HepG2 (cell line): ENCODE results near the gene SIGLEC9. TPM values are rescaled to one million over a fixed set of nuclear protein-coding genes. Genes with fewer than 3 reads are reported as not detected.
"Not testable (repeated sequence)": the region's sequence is repeated elsewhere in the genome, so short reads cannot be mapped to it uniquely, and the experiment has no call there.

Experiments used
- ATAC-seq: fragments of 200-7000 bp; cut with Tn5 transposase; 3 replicates; pipeline ENCODE4 v1.9.1; 2020; ENCODE audit warnings: mild to moderate bottlenecking, moderate library complexity
- BruUV-seq: library from RNA; stranded (reverse); fragments of 400-500 nt; replicated peaks from 2 replicates; lab custom pipeline; 2021; lab: Mats Ljungman, UMichigan
- CTCF ChIA-PET: fragments of 300-600 bp; formaldehyde crosslinking; extraction: SDS; loops from one replicate; lab custom pipeline; 2021; ENCODE audit warnings: low total read pairs, inconsistent platforms, low intra/inter-chr PET ratio; lab: Yijun Ruan, JAX
- POLR2A ChIA-PET: fragments of 350-600 bp; sonication (Branson Sonifier 250); formaldehyde crosslinking; loops from one replicate; lab custom pipeline; 2020; ENCODE audit warnings: antibody characterized with exemption, inconsistent platforms; lab: Yijun Ruan, JAX
- DNase-seq: peaks from one replicate; pipeline ENCODE4 v3.0.0-alpha.2; 2015; ENCODE audit warnings: low spot score
- FAIRE-seq: peaks from 3 replicates; lab custom pipeline; 2011; peaks lifted over from hg19 to GRCh38; lab: Jason Lieb, UNC
- H2AFZ ChIP-seq: one replicate; pipeline ENCODE4 v1.6.1; 2011; ENCODE audit warnings: low read length, inconsistent platforms
- H3K27ac ChIP-seq: fragments of 300-600 bp; 3 replicates; pipeline ENCODE4 v1.8.0; 2011; ENCODE audit warnings: mixed run types, mild to moderate bottlenecking, mixed read lengths, low read length, inconsistent platforms; ENCODE audit not compliant: insufficient read depth; ENCODE audit errors: extremely low read length
- H3K27me3 ChIP-seq, 2 experiments: fragments of 200-600 bp in 1 of 2; 2 replicates in 1 of 2; 3 replicates in 1 of 2; pipeline versions ENCODE4 v1.6.0 to v1.8.0; 2011; ENCODE audit warnings: low read length in 2 of 2, mild to moderate bottlenecking in 2 of 2, moderate library complexity in 2 of 2, inconsistent platforms in 1 of 2; ENCODE audit not compliant: insufficient read depth in 2 of 2, control insufficient read depth in 1 of 2
- H3K36me3 ChIP-seq, 2 experiments: fragments of 200-600 bp in 1 of 2; replicated peaks in 1 of 2; 2 replicates in 1 of 2; 3 replicates in 1 of 2; pipeline versions ENCODE4 v1.5.1 to v1.8.0; 2011; ENCODE audit warnings: low read length in 2 of 2, inconsistent platforms in 1 of 2; ENCODE audit not compliant: insufficient read depth in 2 of 2, control insufficient read depth in 1 of 2
- H3K4me1 ChIP-seq: 2 replicates; pipeline ENCODE4 v1.5.1; 2012; ENCODE audit warnings: low read length, inconsistent platforms; ENCODE audit not compliant: insufficient read depth
- H3K4me2 ChIP-seq: 2 replicates; pipeline ENCODE4 v1.6.0; 2011; ENCODE audit warnings: low read depth, low read length, inconsistent platforms
- H3K4me3 ChIP-seq, 3 experiments: fragments of 200-600 bp in 1 of 3; sonication (generic), shearing (Covaris generic) in 1 of 3; replicated peaks in 1 of 3; 2 replicates each; pipeline ENCODE4 v1.5.1; 2011 to 2016; ENCODE audit warnings: low read length in 3 of 3, inconsistent platforms in 2 of 3, low read depth in 2 of 3, mild to moderate bottlenecking in 2 of 3, control low read depth in 1 of 3, mixed read lengths in 1 of 3; ENCODE audit not compliant: insufficient read depth in 1 of 3
- H3K79me2 ChIP-seq: one replicate; pipeline ENCODE4 v1.6.1; 2011; ENCODE audit warnings: low read length, inconsistent platforms; ENCODE audit not compliant: insufficient read depth
- H3K9ac ChIP-seq: 2 replicates; pipeline ENCODE4 v1.6.0; 2011; ENCODE audit warnings: mild to moderate bottlenecking, low read depth, low read length, inconsistent platforms; ENCODE audit not compliant: insufficient read depth
- H3K9me3 ChIP-seq: 2 replicates; pipeline ENCODE4 v1.5.1; 2012; ENCODE audit warnings: mild to moderate bottlenecking, low read length
- H4K20me1 ChIP-seq: 2 replicates; pipeline ENCODE4 v1.6.0; 2011; ENCODE audit warnings: inconsistent platforms, mild to moderate bottlenecking, low read length, moderate library complexity; ENCODE audit not compliant: insufficient read depth
- BRCA1 ChIP-seq: sonication (generic); formaldehyde crosslinking; IDR thresholded peaks from 2 replicates; pipeline ENCODE4 v1.4.0; 2020; ENCODE audit warnings: missing genetic modification reagents
- EED ChIP-seq: sonication (generic); formaldehyde crosslinking; IDR thresholded peaks from 2 replicates; pipeline ENCODE4 v1.5.0; 2020; ENCODE audit warnings: mild to moderate bottlenecking, missing genetic modification reagents
- PHF20 ChIP-seq: sonication (generic); formaldehyde crosslinking; IDR thresholded peaks from 2 replicates; pipeline ENCODE4 v1.5.0; 2020; ENCODE audit warnings: mild to moderate bottlenecking, missing genetic modification reagents
- SIX1 ChIP-seq: sonication (generic); formaldehyde crosslinking; IDR thresholded peaks from 2 replicates; pipeline ENCODE4 v1.4.0; 2020; ENCODE audit warnings: missing genetic modification reagents, borderline replicate concordance
- SMYD3 ChIP-seq: sonication (generic); formaldehyde crosslinking; IDR thresholded peaks from 2 replicates; pipeline ENCODE4 v1.8.1; 2023; ENCODE audit warnings: mild to moderate bottlenecking, missing genetic modification reagents
- SOX5 ChIP-seq: IDR thresholded peaks from 2 replicates; pipeline ENCODE4 v1.6.1; 2016; ENCODE audit warnings: borderline replicate concordance
- ZBTB7B ChIP-seq: sonication (generic); formaldehyde crosslinking; IDR thresholded peaks from 2 replicates; pipeline ENCODE4 v1.4.0; 2020; ENCODE audit warnings: missing genetic modification reagents
- ZFP36 ChIP-seq: fragments of 150-350 bp; IDR thresholded peaks from 2 replicates; pipeline ENCODE4 v1.6.1; 2018; ENCODE audit warnings: borderline replicate concordance, low read length, low read depth; ENCODE audit not compliant: partially characterized antibody
- ZNF326 ChIP-seq: sonication (generic); formaldehyde crosslinking; IDR thresholded peaks from 2 replicates; pipeline ENCODE4 v1.4.0; 2020; ENCODE audit warnings: missing genetic modification reagents, borderline replicate concordance
- WGBS: methylation state at CpG from one replicate; pipeline ENCODE4 v1.1.6; 2017; ENCODE audit warnings: low lambda C conversion rate; 5-methylcytosine and 5-hydroxymethylcytosine counted together
- in situ Hi-C: cut with HindIII; loops from 2 replicates; pipeline ENCODE4 v1.10.0; 2017; ENCODE audit warnings: low pct_unique_long_range_greater_than_20kb; ENCODE audit not compliant: extremely low pct_ligation_motif_present
- intact Hi-C: fragments of 100-400 bp; cut with micrococcal nuclease; formaldehyde crosslinking; loops from one replicate; pipeline ENCODE4 v1.10.0; 2022; ENCODE audit not compliant: unreplicated experiment
- polyA plus RNA-seq, 8 experiments: library from polyadenylated mRNA; depleted of rRNA in 3 of 8; stranded (reverse) in 7 of 8; unstranded in 1 of 8; fragments of >200 nt; fragmentation: Illumina TruSeq in 4 of 8; extraction: Trizol in 4 of 8; gene quantifications; 2 replicates each; pipeline versions ENCODE4 v1.2.1 to v1.2.3, GENCODE V29; 2011 to 2016; ENCODE audit warnings: low read depth in 4 of 8, missing spikeins in 1 of 8, mixed read lengths in 1 of 8; ENCODE audit not compliant: insufficient read depth in 1 of 8
- total RNA-seq, 5 experiments: library from RNA; depleted of rRNA; stranded (reverse); fragments of >200 nt; fragmentation: Illumina TruSeq; extraction: Trizol; gene quantifications; 2 replicates each; pipeline ENCODE4 v1.2.3, GENCODE V29; 2016; ENCODE audit warnings: low read depth in 1 of 5
- TF ChIP-seq, protein P1 (sequence below): sonication (generic); formaldehyde crosslinking; IDR thresholded peaks from 2 replicates; pipeline ENCODE4 v1.4.0; 2020; ENCODE audit warnings: missing genetic modification reagents

Gene SIGLEC9
- total and polyA plus RNA-seq, 2 of the 13 experiments (the other 11 are each of a cell fraction or from before 2014, with no cell fraction given), result not detected

DNA sequence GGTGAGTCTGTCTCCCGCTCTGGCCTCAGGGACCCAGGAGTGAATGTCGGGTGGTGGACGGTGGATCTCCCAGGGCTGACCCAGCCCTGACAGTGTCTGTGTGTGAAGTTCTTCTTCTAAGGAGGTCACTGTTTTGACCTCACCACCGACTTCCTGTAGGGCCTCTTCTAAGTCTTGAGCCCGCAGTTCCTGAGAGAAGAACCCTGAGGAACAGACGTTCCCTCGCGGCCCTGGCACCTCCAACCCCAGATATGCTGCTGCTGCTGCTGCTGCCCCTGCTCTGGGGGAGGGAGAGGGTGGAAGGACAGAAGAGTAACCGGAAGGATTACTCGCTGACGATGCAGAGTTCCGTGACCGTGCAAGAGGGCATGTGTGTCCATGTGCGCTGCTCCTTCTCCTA, 17.4 kb downstream of the SIGLEC9 start, which contains the start of gene SIGLEC7:
SIGLEC7 (plus strand) TSS at position 183 of the 400 bp plus-strand sequence; CDS start at position 252, 69 bp downstream.
- no peak within 1 kb of the TSS for H3K9ac ChIP-seq
- no peaks in the 10 kb centered on the region for H3K4me1 ChIP-seq
- H3K27ac ChIP-seq, result no peak within 1 kb of the TSS
- no peak within 1 kb of the TSS for H3K4me2 ChIP-seq
- BruUV-seq, result no TSS peak
- FAIRE-seq, result no peak
- TF ChIP-seq SOX5 (CRISPR knock-in tag) (no peak), SMYD3 (CRISPR knock-in tag) (no peak), EED (CRISPR knock-in tag) (no peak), SIX1 (CRISPR knock-in tag) (no peak), ZNF326 (no peak), BRCA1 (no peak), PHF20 (CRISPR knock-in tag) (no peak), ZBTB7B (CRISPR knock-in tag) (no peak), ZFP36 (no peak)
- TF ChIP-seq, protein P1, sequence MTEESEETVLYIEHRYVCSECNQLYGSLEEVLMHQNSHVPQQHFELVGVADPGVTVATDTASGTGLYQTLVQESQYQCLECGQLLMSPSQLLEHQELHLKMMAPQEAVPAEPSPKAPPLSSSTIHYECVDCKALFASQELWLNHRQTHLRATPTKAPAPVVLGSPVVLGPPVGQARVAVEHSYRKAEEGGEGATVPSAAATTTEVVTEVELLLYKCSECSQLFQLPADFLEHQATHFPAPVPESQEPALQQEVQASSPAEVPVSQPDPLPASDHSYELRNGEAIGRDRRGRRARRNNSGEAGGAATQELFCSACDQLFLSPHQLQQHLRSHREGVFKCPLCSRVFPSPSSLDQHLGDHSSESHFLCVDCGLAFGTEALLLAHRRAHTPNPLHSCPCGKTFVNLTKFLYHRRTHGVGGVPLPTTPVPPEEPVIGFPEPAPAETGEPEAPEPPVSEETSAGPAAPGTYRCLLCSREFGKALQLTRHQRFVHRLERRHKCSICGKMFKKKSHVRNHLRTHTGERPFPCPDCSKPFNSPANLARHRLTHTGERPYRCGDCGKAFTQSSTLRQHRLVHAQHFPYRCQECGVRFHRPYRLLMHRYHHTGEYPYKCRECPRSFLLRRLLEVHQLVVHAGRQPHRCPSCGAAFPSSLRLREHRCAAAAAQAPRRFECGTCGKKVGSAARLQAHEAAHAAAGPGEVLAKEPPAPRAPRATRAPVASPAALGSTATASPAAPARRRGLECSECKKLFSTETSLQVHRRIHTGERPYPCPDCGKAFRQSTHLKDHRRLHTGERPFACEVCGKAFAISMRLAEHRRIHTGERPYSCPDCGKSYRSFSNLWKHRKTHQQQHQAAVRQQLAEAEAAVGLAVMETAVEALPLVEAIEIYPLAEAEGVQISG, result no peak
- POLR2A ChIA-PET, result no interaction called here
- no peak for ATAC-seq
- WGBS, result 0% methylated on average over 8 of the region's 14 CpGs
- CTCF ChIA-PET, result no interaction called here
- H4K20me1 ChIP-seq, result no peaks in the 10 kb centered on the region
- peaks cover 4 to 56% of the 10 kb centered on the region in 2 experiments; a peak in 4 of 5 replicates for H3K27me3 ChIP-seq
- H2AFZ ChIP-seq, result no peak within 1 kb of the TSS
- H3K4me3 ChIP-seq, result no peak within 1 kb of the TSS
- in situ Hi-C loops (no loop called here), intact Hi-C loops (no loop called here)
- no peaks in the 10 kb centered on the region for H3K79me2 ChIP-seq
- no peak for DNase-seq
- no peaks in the 10 kb centered on the region for H3K36me3 ChIP-seq
- H3K9me3 ChIP-seq, result no peaks in the 10 kb centered on the region

DNA sequence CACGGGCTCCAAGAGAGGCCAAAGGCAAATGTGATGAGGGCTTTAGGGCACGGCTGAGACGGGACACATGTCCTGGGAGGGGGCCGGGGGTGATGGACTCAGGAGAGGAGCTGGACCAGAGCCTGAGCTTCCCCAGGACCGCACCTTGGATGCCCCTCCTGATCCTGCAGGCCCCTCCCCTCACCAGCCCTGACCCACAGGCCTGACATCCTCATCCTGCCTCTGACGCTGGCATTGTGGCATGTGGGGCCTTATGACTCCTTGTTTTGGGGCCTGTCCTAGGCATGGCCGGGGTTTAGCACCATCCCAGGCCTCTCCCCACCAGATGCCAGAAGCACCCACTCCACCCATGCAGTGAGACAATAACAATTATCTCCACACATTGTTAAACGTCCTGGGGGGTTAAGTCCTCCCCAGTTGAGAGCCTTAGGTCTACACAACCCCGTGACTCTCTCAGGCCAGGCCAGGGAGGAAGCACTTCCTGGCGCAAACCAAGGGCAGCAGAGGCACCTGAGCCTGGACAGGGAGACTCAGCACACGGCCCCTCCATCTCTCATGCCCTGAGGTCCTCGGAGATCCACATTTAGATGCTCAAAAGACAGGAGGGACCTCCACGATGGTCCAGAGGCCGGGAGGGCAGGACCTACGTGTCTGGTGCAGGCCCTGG, 18.2 kb downstream of the SIGLEC9 start:
- H3K4me1 ChIP-seq, H3K9me3 ChIP-seq, H3K4me2 ChIP-seq, H2AFZ ChIP-seq, in situ Hi-C loops, POLR2A ChIA-PET, H3K9ac ChIP-seq, FAIRE-seq, H3K4me3 ChIP-seq, H3K27ac ChIP-seq, H3K36me3 ChIP-seq, H4K20me1 ChIP-seq, ATAC-seq, CTCF ChIA-PET, BruUV-seq, intact Hi-C loops, DNase-seq, H3K79me2 ChIP-seq: not testable (repeated sequence)
- H3K27me3 ChIP-seq, result peaks cover 3 to 51% of the 10 kb centered on the region in 2 experiments; a peak in 4 of 5 replicates
- WGBS, result 0% methylated on average over 3 of the region's 15 CpGs
